GM21529 (cell line): ENCODE results near the gene MARCO.

ENCODE experiments used
- ATAC-seq: cut with Tn5 transposase; IDR thresholded peaks from one replicate; pipeline ENCODE4 v1.9.1; 2021; ENCODE audit not compliant: unreplicated experiment

Gene MARCO

DNA sequence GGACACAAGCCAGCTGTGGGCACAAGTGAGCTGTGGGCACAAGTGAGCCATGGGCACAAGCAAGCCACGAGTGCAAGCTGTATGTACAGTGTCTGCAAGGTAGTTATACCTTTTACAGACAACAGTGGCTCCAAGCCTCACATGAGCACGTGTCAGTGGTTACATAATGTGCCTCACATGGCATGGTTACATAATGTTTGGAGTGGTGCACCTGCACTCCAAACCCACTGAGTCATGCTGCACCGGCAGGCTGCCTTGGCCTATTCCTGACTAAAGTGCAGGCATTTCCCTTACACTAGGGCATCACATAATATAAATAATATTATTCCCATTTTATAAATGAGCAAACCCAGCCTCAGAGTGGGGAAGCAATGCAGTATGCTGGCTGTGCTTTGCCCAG, 62.6 kb downstream of the MARCO start:
- ATAC-seq, result no peak

DNA sequence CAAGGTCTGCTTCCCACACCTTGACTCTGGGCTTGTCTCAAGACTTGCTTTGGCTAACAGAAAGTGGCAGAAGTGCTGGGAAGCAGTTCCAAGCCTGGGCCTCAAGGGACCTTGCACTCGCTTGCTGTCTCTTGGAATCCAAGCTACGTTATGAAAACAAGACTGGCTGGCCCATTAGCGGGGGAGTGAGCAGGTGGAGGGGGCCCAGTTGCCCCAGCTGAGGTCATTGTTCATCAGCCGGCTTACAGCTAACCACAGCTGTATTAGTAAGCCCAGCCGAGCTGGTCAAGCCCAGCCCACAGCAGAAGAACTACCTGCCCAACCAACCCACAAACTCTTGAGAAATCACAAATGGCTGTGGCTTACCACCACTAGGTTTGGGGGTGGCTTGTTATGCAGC, 63.1 kb downstream of the MARCO start:
- ATAC-seq, result no peak

DNA sequence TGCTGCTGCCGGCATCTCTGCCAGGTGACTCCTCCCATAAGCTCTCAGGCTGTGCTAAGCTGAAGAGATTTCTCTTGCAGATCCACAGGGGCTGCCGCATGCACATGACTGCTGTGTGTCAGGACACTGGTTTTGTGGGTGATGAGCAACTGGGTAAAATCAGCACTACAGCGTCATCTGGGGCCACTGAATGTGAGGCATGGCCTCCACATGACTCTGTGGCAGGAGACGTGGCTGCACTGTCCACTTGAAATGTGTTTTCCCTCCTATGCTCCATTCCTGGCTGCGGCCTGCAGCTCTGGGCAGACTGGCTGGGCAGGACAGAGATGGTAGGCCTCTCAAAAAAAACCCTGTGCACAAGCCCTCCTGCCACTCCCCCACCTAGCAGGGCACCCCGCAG, 63.6 kb downstream of the MARCO start:
- no peak for ATAC-seq

DNA sequence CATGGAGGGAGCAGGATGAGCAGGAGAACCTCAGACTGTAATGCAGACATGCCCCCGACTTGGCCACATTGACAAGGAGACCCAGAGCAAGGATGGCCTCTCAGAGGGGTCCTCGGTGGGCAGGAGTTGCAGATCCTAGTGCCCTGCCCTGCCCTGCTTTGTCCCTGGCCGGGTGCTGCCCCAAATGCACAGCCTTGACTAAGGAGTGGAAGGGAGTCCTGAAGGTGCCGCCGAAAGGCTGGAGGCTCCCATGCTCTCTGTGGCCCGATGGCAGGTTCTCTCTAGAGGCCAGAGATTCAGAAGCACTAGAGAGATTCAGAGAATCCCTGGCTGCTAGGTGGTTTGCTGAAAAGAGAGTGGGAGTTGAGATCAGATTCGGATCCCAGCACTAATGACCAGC, 64.4 kb downstream of the MARCO start:
- ATAC-seq, result no peak

DNA sequence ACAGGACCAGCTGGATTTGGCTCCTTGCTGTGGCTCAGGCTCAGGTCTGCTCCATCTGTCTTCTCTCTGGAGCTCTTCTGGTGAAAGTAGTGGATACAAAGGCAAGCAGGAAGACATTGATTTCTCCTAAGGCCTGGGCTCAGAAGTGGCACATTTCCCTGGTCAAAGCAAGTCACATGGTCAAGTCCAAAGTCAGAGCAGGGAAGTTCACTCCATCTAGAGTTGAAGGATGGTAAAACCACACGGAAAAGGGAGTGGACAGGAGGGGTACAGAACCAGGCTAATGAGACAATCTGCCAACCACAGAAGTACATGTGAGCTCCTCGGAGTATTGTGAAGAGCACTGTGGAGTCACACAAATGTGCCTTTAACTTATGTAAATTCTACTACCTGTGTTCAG, 66.1 kb downstream of the MARCO start:
- ATAC-seq, result no peak

DNA sequence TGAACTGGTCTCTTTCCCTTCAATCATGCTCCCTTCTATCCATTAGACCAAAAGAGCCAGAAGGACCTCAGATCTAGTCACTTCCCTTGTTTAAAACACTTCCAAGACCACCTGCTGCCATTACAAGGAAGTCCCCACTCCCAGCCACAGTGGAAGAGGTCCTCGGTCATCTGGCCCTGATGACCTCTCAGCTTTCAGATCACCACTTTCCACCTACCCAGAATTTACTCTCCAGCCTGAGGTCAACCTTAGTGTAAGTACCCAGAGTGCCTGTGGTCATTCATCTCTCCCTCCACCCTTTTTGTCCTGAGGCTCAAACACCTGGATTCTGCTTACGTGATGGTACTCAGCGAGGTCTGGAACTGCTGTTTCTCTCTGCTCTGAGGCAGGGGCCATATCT, 67.1 kb downstream of the MARCO start:
- ATAC-seq, result no peak

DNA sequence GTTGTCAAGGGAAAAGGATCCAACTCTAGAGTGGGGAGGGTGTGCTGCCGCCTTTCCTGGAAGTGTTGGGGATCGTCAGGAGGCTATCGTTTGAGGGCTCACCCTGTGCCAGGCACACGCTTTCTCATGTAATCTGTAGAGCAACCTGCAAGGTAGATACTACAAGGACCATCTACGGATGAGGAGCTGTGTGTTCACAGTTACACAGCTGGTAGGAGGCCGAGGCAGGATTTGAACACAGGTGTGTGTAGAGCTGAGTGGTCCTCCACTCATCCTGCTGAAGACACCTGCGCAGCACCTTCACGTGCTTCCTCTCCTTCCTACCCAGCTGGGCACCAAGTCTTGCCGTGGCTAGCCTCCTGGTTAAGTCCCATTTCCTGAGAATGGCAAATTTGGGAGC, 68.3 kb downstream of the MARCO start:
- no peak for ATAC-seq

DNA sequence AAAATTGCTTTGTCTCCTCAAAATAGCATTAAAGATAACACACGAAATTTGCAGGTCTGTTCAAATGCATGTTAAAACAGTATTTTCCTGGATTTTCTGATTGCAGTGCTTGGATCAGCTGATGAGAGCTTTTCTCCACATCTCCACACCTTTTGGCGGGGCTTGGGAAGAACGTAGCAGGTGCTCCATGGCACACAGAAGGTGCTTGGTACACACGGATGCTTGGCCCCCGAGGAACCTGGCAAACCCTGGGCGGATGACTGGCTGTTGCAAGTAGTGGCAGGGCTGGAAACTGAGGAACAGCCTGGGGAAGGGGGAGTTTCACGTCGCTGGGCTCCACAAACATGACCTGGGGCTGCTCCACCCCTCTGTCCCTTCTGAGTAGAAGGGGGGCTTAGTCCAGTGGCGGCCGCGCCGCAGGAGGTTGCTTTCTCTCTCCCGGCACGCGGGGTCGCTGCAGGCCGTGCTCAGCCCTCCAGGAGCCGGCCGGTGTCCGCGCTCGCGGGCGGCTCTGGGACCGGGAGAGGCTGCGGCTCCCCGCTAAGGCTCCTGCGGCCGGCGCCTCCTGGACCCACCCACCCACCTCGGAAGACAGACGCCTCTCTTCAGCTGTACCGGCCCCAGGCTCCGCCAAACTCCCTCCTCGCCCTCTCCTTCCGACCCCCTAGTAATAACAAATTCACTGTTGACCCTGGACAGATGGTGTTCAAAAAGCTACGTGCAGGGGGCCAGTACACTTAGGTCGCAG, 69.3 kb downstream of the MARCO start:
- ATAC-seq, result no peak

DNA sequence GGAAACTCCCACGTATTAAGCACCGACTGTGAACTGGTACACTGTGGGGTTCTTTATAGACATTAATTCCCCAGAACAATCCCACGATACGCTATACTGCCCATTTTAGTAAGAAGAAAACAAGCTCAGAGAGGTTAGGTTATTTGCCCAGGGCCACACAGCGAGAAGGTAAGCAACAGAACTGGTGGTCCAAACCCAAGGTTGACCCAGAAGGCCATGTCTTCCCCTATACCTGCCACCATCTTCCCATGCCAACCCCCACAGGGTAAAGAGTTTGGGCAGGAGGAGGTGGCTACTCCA, 69.9 kb downstream of the MARCO start:
- ATAC-seq, result no peak

DNA sequence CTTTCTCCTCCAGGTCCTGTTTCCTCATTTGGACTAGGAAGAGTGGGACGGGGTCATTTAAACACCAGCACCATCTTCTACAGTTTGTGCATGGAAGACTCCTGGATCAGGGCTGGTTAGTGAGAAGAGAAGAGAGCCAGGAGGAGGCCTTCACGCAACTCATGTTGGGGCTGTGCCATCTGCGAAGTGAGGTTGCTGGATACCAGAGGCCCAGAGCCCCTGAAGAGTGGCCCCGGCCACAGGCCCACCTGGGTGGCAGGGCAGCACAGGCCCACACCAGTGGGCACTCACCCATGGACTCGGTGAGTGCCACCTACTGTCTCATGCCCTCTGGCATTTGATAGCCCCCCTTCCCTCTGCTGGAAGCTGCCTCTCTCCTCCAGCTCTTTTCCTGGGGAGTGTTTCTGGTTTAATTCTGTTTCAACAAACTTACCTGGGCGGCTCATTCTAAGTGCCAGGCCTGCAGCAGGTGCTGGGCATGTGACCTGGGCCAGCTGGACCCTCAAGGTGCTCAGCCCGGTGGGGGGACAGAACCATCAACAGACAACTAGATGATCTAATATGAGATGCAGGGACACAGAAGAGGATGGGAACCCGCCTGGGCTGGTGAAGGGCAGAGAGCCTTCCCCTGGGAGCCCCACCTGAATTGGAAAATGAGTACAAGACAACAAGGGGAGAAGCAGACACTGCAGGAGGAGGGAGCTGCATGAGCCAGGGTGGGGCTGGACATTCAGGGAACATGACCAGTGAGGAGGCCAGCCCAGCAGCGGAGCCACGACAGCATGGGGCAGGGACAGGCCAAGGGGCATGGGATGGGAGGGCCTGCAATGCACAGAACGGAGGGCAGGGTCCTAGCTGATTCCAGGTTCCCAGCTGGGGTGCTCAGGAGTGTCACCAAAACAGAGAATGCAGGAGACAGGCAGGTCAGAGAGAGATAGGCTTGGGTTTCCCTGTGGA, 70.6 kb downstream of the MARCO start:
- ATAC-seq, result no peak

DNA sequence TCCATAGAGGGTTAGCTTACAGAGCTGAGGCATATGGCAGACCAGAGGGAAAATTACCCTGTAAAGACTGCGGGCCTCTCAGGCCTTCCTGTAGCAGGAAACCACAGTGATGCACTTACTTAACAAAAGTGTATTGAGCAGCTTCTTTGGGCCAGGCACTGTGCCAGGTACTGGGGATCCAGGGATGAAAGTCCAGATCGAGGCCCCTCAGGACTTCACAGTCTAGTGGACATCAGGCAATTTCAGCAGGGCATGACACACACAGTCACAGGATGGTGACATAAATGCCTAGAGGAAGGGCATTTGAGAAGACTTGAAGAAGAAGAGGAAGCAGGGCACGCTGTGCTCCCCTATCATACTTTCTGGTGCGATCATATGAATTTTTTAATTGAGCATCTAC, 71.7 kb downstream of the MARCO start:
- ATAC-seq, result no peak

DNA sequence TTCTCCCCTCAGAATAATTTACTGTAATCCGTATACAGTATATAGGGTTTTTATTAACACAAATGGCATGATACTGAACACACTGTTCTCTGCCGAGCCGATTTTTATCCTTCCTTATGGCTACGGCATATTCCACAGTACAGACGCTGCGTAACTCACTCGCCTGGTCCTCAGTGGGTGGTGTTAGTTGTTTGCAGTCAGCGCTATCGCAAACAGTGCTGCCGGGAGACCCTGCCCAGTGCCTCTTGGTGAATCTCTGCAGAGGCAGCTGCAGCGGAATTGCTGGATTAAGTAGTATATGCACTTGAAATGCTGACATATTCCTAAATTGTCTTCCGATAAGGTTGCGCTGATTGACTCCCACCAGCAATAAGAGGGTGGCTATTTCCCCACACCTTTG, 73.9 kb downstream of the MARCO start:
- no peak for ATAC-seq

DNA sequence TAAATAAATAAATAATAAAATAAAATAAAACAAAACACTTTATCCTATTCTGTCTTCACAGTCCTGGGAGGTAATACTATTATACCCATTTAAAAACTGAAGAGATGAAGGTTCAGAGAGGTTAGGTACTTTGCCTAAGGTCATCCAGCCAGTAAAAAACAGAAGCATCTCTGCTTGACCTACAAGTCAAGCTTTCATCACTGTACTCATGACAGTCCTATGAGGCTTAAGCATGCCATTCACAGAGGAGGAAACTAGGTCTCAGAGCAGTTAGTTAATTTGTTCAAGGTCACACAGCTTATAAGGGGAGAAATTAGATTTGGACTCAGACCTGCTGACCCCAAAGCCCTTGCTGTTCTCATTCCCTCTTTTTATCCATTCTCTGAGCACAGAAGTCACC, 77.5 kb downstream of the MARCO start:
- no peak for ATAC-seq

DNA sequence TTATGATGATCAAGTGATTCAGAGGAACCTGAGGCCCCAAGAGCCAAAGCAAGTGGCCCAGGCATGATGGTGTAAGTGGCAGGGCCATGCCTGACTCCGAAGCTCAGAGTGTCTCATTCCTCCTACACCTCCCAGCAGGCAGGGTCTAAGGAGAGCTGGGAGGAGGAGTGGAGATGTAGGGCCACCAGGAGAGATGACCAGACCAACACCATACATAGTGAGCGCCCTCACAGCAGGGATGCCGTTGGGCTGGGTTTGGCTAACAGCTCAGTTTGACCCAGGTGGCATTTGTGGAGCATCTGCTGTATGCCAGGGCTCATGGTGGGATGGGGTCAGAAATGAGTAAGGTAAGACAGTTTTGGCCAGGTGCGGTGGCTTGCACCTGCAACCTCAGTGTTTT, 80.7 kb downstream of the MARCO start:
- ATAC-seq, result no peak

DNA sequence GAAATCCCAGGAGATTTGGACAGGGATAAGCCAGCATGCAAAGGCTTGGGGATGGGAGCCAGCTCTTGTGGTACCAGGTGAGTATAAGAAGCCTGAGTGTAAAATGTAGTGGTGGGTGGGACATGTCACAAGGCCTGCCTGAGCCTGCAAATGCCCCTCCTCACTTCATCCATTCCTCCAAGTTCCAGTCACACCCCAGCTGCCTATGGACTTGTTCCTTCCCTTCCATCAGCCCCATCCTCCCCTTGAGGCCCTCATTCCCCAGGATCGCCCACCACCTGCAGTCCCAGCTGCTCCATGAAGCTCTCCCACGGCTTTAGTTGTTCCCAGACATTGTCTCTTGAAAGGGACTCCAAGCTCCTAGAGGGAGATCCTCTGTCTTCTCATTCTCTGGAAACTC, 81.5 kb downstream of the MARCO start:
- no peak for ATAC-seq

DNA sequence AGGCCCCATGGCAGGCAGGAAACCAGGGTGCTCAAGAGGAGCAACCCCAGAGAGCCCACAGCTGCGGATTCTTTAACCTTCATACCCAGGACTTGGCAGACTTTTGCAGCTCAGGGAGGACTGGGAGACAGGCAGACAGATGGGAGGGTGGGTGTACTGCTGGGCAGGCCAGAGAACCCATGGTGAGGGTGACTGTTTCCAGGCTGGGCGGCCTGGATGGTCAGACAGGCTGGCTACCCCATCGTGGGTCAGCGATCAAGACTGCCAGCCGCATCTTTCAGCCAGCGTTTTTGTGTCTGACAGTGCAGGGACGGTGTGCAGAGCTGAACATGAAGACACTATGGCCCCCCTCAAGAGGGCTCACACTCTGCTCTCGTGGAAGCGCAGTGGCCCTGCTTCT, 82.2 kb downstream of the MARCO start:
- no peak for ATAC-seq

DNA sequence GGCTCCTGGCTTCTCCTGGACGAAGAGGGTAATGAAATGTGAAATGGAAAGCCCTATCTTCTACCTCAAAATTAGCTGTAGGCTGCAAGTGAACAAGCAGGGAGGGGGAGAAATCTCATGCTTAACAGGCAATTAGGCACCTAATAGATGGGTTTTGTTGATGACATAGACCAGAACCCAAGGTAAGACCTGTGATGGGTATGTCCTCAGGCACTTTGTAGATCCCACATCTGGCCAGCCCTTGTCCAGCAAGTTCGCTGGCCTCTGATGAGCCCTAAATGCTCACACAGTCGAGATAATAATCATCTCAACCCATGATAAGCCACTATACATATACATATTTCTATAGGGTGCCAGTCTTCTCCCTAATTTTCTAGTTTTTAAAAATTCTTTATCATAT, 82.6 kb downstream of the MARCO start:
- ATAC-seq, result no peak

DNA sequence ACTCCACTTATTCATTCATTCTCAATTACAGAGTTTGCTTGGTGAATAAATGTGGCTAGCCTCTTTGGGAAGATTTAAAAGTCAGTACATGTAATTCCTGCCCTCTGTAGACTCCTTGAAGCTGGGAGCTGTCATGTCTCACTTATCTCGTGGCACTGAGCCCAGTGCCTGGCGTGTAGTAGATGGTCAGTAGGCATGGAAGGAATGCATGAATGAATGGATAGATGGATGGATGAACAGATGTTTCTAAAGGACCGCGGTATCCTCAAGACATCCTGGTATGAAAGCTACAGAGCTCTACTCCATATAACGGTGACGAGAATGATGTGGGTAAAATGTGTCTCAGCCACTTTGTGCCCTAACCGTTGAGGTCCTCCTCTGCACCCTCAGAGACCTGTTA, 83.0 kb downstream of the MARCO start:
- ATAC-seq, result no peak

DNA sequence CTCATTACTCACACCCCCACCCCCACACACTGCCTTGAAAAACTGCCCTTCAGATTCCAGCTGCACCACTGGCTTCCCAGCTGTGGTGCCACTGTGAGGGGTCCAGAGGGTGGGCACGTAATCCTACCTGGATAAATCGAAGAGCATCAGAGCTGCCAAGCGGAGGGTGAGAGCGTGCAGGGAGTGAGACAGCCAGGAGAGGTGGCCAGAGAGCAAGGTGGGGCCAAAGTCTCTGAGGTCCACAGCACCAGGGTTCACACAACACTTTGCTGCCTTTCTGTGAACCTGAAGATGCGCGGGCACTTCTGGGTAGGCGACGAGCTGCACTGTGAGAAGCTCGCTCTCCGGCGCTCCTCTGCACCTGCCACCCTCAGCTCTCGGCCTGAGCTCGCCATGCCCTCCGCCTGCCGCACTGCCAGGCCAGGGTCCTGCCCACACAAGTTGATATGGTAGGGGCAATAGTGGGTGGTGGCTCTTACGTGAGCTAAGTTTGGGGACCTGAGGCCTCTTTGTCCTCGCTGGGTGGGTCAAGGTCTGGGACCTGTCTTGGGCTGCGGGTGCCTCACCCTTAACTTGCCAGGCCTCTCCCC, 83.9 kb downstream of the MARCO start:
- no peak for ATAC-seq

DNA sequence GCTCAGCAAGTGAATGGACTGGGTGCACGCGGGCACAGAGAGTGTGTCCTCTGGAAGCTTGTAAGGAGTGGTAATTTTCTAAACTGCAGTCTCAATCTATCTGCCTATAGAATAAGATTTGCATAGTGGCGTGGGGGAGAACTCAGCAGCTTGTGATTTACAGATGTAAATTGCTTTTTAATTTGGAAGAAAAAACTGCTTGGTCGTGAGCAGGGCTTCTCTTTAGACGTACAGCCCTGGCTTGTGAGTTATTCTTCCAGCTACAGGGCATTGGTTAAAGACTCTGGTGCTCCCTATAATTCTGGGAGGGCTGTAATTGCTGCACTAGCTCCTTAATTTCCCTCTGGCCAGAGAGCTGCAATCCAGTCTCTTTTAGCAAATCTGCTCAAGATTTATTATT, 84.9 kb downstream of the MARCO start:
- no peak for ATAC-seq

DNA sequence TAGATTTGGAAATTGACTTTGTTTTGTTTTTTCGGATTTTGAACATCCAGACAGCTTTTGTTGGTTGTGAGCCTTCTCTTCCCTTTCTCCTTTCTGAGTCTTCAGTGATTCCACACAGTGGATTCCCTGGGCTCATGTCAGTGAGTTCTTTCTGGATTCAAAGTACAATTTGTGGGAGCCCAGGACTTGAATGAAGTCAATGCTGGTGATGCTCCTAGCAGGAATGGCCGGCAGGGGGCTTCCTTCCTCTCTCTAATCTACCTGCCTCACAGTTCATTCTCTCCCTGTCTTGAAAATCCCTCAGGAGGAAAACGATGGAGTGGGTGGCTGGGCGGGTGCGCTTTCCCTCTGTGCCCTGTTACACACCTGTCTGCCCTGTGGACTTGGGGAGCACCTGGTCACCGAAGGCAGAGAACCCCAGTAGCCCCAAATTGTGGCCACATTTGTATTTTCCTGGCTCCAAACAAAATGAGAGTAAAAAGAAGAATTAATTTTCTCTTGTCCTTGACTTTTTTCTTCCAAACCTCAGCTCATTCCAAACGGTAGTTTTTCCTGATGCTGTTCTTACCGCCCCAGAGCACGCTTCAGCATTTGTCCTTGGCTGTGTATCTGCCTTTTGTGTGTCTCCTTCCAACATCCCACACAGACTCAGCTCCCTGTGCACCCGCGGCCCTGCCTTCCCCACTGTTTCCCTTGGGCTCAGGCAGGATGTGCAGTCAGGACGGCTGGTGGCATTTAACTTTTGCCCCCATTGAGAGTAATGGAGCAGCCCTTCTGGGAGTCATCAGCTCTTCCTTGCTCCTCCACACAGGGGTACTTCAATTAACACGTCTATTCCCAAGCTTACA, 86.6 kb downstream of the MARCO start:
- ATAC-seq, result no peak
